Activated T-cell treated with anti-CD3 and anti-CD28 coated beads for 1 hour (primary cell): ENCODE data around the gene VIPR2.
"Not testable (repeated sequence)": the region's sequence is repeated elsewhere in the genome, so short reads cannot be mapped to it uniquely, and the experiment has no call there.

Experiments
- DNase-seq: peaks from one replicate; pipeline ENCODE4 v3.0.0-alpha.2; 2020; ENCODE audit warnings: low read depth

Gene VIPR2

GRCh38 chr7:159144758-159145489, at the start of gene VIPR2:
Gene VIPR2 (minus strand): TSS chr7:159144867. CDS start chr7:159144771, 96 bp downstream.
- no peak for DNase-seq

- no peak for DNase-seq
Observed at GRCh38 chr7:159193543-159194090, 49.0 kb upstream of the VIPR2 start.

- DNase-seq: no peak
Observed at GRCh38 chr7:159192725-159193453, 48.2 kb upstream of the VIPR2 start.

- DNase-seq: no peak
Observed at GRCh38 chr7:159192013-159192412, 47.3 kb upstream of the VIPR2 start.

- DNase-seq: no peak
Observed at GRCh38 chr7:159191236-159191635, 46.6 kb upstream of the VIPR2 start.

- no peak for DNase-seq
Observed at GRCh38 chr7:159188011-159188410, 43.3 kb upstream of the VIPR2 start.

- DNase-seq: no peak
Observed at GRCh38 chr7:159179241-159179640, 34.6 kb upstream of the VIPR2 start.

GRCh38 chr7:159177284-159177953, 32.8 kb upstream of the VIPR2 start:
- DNase-seq: no peak

- no peak for DNase-seq
Observed at GRCh38 chr7:159175792-159176191, 31.1 kb upstream of the VIPR2 start.

GRCh38 chr7:159175100-159175499, 30.4 kb upstream of the VIPR2 start:
- DNase-seq: not testable (repeated sequence)

GRCh38 chr7:159172400-159172799, 27.7 kb upstream of the VIPR2 start:
- DNase-seq: no peak

- DNase-seq: no peak
Observed at GRCh38 chr7:159169391-159169790, 24.7 kb upstream of the VIPR2 start.

GRCh38 chr7:159167139-159167538, 22.5 kb upstream of the VIPR2 start:
- no peak for DNase-seq

GRCh38 chr7:159166530-159166929, 21.9 kb upstream of the VIPR2 start:
- no peak for DNase-seq

- no peak for DNase-seq
Observed at GRCh38 chr7:159165352-159165751, 20.7 kb upstream of the VIPR2 start.

- not testable (repeated sequence) for DNase-seq
Observed at GRCh38 chr7:159163703-159164301, 19.1 kb upstream of the VIPR2 start.

GRCh38 chr7:159162050-159162626, 17.5 kb upstream of the VIPR2 start:
- DNase-seq: not testable (repeated sequence)

GRCh38 chr7:159160450-159160849, 15.8 kb upstream of the VIPR2 start:
- no peak for DNase-seq

- DNase-seq: no peak
Observed at GRCh38 chr7:159159731-159160130, 15.1 kb upstream of the VIPR2 start.

- no peak for DNase-seq
Observed at GRCh38 chr7:159158888-159159405, 14.3 kb upstream of the VIPR2 start.

GRCh38 chr7:159158125-159158887, 13.6 kb upstream of the VIPR2 start:
- DNase-seq: no peak
